IPS-18a (cell line): ENCODE measurements around the gene GPC1.

ENCODE experiments used
- H3K27ac ChIP-seq: one replicate; pipeline ENCODE4 v1.5.1; 2013; ENCODE audit warnings: low read length
- H3K27me3 ChIP-seq: one replicate; pipeline ENCODE4 v1.6.1; 2013; ENCODE audit warnings: mild to moderate bottlenecking, low read length; ENCODE audit not compliant: control insufficient read depth, insufficient read depth
- H3K36me3 ChIP-seq: one replicate; pipeline ENCODE4 v1.6.1; 2013; ENCODE audit warnings: low read depth, low read length; ENCODE audit not compliant: control insufficient read depth
- H3K4me1 ChIP-seq: one replicate; pipeline ENCODE4 v1.6.1; 2013; ENCODE audit warnings: low read depth, low read length; ENCODE audit not compliant: control insufficient read depth
- H3K4me3 ChIP-seq: one replicate; pipeline ENCODE4 v1.5.1; 2013; ENCODE audit warnings: low read length
- H3K9ac ChIP-seq: one replicate; pipeline ENCODE4 v1.6.1; 2013; ENCODE audit warnings: mild to moderate bottlenecking, low read length, moderate library complexity
- H3K9me3 ChIP-seq: one replicate; pipeline ENCODE4 v1.6.1; 2013; ENCODE audit warnings: low read depth, low read length; ENCODE audit not compliant: control insufficient read depth

The GPC1 gene

GRCh38 chr2:240458900-240459391 lies 23.5 kb downstream of the GPC1 start:
- peaks cover 27% of the 10 kb centered on the region for H3K27me3 ChIP-seq
- H3K27ac ChIP-seq = no peak overlapping the region
- no peaks in the 10 kb centered on the region for H3K36me3 ChIP-seq
- H3K4me1 ChIP-seq = peaks cover 37% of the 10 kb centered on the region
- no peak overlapping the region for H3K9ac ChIP-seq
- no peaks in the 10 kb centered on the region for H3K9me3 ChIP-seq
- H3K4me3 ChIP-seq = no peak overlapping the region

- Histone ChIP-seq H3K9me3 (no peaks in the 10 kb centered on the region), H3K36me3 (no peaks in the 10 kb centered on the region), H3K4me1 (peaks cover 31% of the 10 kb centered on the region), H3K27me3 (peaks cover 20% of the 10 kb centered on the region), H3K27ac (no peak overlapping the region), H3K9ac (no peak overlapping the region), H3K4me3 (no peak overlapping the region)
These were observed 24.2 kb downstream of the GPC1 start for GRCh38 chr2:240459401-240460252.

DNA sequence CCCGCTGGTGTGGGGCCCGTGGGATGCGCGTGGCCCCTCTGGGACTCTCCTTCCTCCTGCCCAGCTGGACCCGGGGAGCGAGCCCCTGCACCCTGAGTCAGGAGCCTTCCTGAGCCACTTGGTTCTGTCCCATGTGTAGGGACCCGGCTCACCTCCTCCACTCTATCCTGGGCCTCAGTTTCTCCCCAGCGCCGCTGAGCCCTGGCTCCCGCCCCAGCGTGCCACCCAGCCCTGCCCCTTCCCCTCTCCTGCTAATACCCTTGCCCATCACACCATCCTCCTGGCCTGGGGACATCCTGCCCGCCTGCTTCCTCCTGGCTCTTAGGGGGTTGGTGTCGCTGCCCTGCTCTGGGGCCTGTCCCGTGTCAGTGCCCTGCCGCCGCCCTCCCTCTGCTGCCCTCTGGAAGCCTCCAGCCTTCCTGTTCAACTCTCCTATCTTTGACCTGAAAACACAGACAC lies 24.8 kb downstream of the GPC1 start:
- Histone ChIP-seq H3K4me1 (peaks cover 24% of the 10 kb centered on the region), H3K27ac (no peak overlapping the region), H3K4me3 (no peak overlapping the region), H3K36me3 (peaks cover 3% of the 10 kb centered on the region), H3K9me3 (no peaks in the 10 kb centered on the region), H3K27me3 (peaks cover 14% of the 10 kb centered on the region), H3K9ac (no peak overlapping the region)

DNA sequence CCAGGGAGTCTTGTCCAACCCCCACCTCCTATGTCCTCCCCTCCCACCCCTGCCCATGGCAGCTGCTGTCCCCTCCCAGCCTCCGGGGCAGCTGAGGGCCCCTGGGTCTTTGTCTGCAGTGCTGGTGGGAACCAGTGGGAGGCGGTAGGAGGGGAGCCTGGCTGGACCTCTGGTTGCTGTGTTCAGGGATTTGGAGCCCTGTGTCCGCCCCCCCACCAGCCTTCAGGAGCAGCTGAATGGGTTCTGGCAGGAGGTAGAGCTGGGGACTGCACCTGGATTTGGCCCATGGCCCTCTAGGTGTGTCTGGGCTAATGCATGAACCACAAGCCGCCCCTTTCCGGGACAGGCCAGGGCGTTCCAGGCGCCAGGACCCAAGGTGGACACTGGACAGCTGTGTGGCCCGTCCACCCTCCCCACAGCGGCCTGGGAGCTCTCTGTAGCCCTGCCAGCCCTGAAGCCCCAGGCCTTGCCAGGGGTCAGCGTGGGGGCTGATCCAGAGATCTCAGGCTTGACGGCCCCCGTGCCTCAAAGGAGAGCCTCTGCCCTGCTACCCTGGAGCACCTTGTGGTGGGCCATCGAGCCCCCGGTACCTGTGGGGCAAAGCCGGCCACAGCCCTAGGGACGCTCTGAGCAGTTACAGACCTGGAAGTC lies 25.4 kb downstream of the GPC1 start:
- Histone ChIP-seq H3K4me1 (peaks cover 21% of the 10 kb centered on the region), H3K36me3 (peaks cover 4% of the 10 kb centered on the region)

GRCh38 chr2:240461471-240462072 lies 26.1 kb downstream of the GPC1 start:
- peaks cover 16% of the 10 kb centered on the region for H3K4me1 ChIP-seq
- H3K9ac ChIP-seq = no peak overlapping the region
- H3K27ac ChIP-seq = no peak overlapping the region

More for the DNA sequence above, 25.4 kb downstream of the GPC1 start:
- H3K27ac ChIP-seq = no peak overlapping the region
- no peak overlapping the region for H3K4me3 ChIP-seq
- H3K27me3 ChIP-seq = peaks cover 7% of the 10 kb centered on the region
- no peak overlapping the region for H3K9ac ChIP-seq
- H3K9me3 ChIP-seq = no peaks in the 10 kb centered on the region

GRCh38 chr2:240462073-240462706 lies 26.7 kb downstream of the GPC1 start:
- Histone ChIP-seq H3K27me3 (no peaks in the 10 kb centered on the region), H3K4me1 (peaks cover 13% of the 10 kb centered on the region), H3K9me3 (no peaks in the 10 kb centered on the region), H3K9ac (no peak overlapping the region), H3K4me3 (no peak overlapping the region), H3K36me3 (peaks cover 4% of the 10 kb centered on the region), H3K27ac (no peak overlapping the region)

More at GRCh38 chr2:240461471-240462072, 26.1 kb downstream of the GPC1 start:
- no peaks in the 10 kb centered on the region for H3K9me3 ChIP-seq
- no peak overlapping the region for H3K4me3 ChIP-seq
- peaks cover 4% of the 10 kb centered on the region for H3K36me3 ChIP-seq
- H3K27me3 ChIP-seq = peaks cover under 1% of the 10 kb centered on the region

- Histone ChIP-seq H3K4me1 (peaks cover 7% of the 10 kb centered on the region), H3K27ac (no peak overlapping the region), H3K27me3 (no peaks in the 10 kb centered on the region), H3K36me3 (peaks cover 4% of the 10 kb centered on the region), H3K9me3 (no peaks in the 10 kb centered on the region), H3K9ac (no peak overlapping the region), H3K4me3 (no peak overlapping the region)
These were observed 27.3 kb downstream of the GPC1 start for GRCh38 chr2:240462707-240463273.

DNA sequence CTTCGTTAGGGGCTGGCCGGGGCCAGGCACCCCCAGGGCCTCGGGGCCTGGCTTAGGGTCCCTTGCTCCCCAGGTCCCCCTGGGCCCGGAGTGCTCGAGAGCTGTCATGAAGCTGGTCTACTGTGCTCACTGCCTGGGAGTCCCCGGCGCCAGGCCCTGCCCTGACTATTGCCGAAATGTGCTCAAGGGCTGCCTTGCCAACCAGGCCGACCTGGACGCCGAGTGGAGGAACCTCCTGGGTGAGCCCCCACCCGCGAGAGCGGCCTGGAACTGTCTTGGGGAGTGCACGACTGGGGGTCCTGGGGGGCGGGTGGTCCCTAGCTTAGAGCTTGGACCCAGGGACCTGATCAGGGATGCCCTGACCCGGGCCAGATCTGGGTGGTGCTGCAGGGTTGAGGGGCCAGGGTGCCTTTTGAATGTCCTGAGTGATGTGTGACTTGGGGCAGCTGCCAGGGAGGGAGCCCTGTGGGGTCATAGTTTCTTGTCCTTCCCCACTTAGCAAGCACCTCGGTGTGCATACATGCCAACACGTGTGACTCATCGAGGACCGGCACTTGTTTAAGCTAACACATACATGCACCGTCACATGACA lies 27.9 kb downstream of the GPC1 start:
- H3K4me3 ChIP-seq = no peak overlapping the region
- H3K9ac ChIP-seq = no peak overlapping the region
- peaks cover 1% of the 10 kb centered on the region for H3K4me1 ChIP-seq
- peaks cover 4% of the 10 kb centered on the region for H3K36me3 ChIP-seq
- no peak overlapping the region for H3K27ac ChIP-seq
- H3K9me3 ChIP-seq = no peaks in the 10 kb centered on the region
- no peaks in the 10 kb centered on the region for H3K27me3 ChIP-seq

DNA sequence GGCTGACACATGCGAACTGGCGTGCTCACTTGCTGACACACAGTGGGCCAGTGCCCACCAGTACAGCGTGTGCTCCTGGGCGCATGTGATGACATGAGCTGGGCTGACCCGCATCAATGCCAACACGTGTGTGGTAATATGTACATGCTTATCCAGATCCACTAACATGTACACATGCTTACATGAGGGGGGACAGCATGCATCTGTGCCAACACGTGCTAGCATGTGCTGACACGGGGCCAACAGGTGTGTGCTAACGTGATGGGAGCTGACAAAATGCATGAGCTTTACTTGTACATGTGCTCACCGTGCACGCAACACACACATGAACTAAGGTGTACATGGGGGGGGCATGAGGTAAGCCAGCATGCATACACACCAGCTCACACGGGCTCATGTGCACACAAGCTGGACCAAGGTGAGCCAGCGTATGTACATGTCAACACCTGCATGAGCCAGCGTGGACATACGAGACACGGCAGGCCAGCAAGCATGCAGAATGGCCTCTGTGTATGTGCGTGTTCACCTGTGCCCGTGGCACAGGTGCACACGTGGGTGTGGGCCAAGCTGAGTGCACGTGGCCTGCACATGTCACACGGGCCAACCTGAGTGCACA lies 28.5 kb downstream of the GPC1 start:
- Histone ChIP-seq H3K4me1 (no peaks in the 10 kb centered on the region), H3K27me3 (no peaks in the 10 kb centered on the region), H3K27ac (no peak overlapping the region), H3K36me3 (peaks cover 4% of the 10 kb centered on the region), H3K9me3 (no peaks in the 10 kb centered on the region), H3K4me3 (no peak overlapping the region), H3K9ac (no peak overlapping the region)

- H3K9me3 ChIP-seq = no peaks in the 10 kb centered on the region
- H3K4me3 ChIP-seq = no peak overlapping the region
- no peak overlapping the region for H3K27ac ChIP-seq
- no peak overlapping the region for H3K9ac ChIP-seq
- H3K4me1 ChIP-seq = no peaks in the 10 kb centered on the region
- peaks cover 4% of the 10 kb centered on the region for H3K36me3 ChIP-seq
- no peaks in the 10 kb centered on the region for H3K27me3 ChIP-seq
These were observed 29.2 kb downstream of the GPC1 start for GRCh38 chr2:240464514-240465241.
